ENCODE measurements around the gene KCNA5.

DNA sequence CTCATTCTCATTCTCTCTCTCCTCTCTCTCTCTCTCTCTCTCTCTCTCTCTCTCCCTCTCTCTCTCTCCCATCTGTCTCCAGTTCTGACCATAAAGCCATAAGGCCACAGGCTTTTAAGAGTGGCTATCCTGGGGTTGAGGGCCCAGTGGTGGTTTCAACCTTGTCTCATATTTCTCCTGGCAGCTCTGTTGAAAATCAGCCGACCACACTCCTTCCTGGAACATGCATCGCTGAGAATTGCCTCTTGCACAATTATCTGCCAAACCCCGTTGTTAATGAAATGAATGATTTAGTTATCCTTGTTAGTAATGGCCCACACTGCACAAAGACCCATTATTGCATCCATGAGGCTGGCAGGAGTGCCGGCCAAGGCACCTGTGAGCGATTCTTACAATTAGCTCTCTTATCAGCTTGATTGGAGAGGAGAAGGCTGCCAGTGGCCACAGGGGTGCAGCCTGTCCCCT is 30.4 kb upstream of the KCNA5 start:
- TF ChIP-seq, protein P1, sequence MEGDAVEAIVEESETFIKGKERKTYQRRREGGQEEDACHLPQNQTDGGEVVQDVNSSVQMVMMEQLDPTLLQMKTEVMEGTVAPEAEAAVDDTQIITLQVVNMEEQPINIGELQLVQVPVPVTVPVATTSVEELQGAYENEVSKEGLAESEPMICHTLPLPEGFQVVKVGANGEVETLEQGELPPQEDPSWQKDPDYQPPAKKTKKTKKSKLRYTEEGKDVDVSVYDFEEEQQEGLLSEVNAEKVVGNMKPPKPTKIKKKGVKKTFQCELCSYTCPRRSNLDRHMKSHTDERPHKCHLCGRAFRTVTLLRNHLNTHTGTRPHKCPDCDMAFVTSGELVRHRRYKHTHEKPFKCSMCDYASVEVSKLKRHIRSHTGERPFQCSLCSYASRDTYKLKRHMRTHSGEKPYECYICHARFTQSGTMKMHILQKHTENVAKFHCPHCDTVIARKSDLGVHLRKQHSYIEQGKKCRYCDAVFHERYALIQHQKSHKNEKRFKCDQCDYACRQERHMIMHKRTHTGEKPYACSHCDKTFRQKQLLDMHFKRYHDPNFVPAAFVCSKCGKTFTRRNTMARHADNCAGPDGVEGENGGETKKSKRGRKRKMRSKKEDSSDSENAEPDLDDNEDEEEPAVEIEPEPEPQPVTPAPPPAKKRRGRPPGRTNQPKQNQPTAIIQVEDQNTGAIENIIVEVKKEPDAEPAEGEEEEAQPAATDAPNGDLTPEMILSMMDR (IDR thresholded peaks at IDR 0.05), result no peak
- TF ChIP-seq POLR2A (IDR thresholded peaks at IDR 0.05), result no peak

Measured in Peyer's patch (tissue), 4 donors.